ENCODE data around the gene KRTAP3-1. TPM values are rescaled to one million over a fixed set of nuclear protein-coding genes. Genes with fewer than 3 reads are reported as not detected.

The KRTAP3-1 gene
- total and polyA plus RNA-seq, 10 of the 15 experiments (the other 5 are each of a cell fraction or from before 2014, with no cell fraction given), result not detected

DNA sequence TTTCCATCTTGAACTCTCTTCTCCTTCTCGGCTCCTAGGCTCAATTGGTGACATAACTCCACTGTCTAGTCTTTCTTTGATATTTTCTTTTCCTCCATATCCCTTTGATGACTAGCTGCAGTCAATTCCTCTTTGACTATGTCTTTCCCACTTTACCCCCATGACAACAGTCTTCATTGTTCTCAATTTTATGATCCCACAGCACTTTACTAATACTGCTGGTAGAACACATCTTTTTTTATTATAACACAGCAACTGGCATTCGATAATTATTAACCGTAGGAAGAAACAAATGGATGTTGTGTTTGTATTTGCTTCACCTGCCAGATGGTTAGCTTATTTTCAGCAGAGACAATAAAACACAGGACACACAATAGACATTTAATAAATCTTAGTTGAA lies 16.3 kb downstream of the KRTAP3-1 start:
- ChIA-PET RAD21 (ENCODE audit: unreplicated experiment) (no interaction called here), CTCF (no interaction called here), POLR2A (no interaction called here), SMC1A (ENCODE audit: uncharacterized antibody, unreplicated experiment) (no interaction called here)
- DNase-seq (ENCODE audit: low read depth, low spot score) (no peak), ATAC-seq (no peak), FAIRE-seq (no peak)
- H3K4me3 ChIP-seq, result no peak overlapping the region
- TF ChIP-seq RB1 (IDR thresholded peaks at IDR 0.05; ENCODE audit: borderline replicate concordance) (no peak), SP1 (IDR thresholded peaks at IDR 0.05; ENCODE audit: low read depth, low read length) (no peak), GATAD2B (conservative IDR thresholded peaks at IDR 0.05; ENCODE audit: low read depth) (no peak), SMC3 (IDR thresholded peaks at IDR 0.05; ENCODE audit: borderline replicate concordance, low read length) (no peak), JUND (IDR thresholded peaks at IDR 0.05; ENCODE audit: low read depth, low read length) (no peak), EGR1 (IDR thresholded peaks at IDR 0.05; ENCODE audit: borderline replicate concordance in 1 of 2, low read depth in 2 of 2, low read length in 2 of 2) (no peak)
- peaks cover 0 to 8% of the 10 kb centered on the region in 2 experiments; a peak in 1 of 4 replicates for H3K27me3 ChIP-seq (replicated peaks in 1 of 2; ENCODE audit: control insufficient read depth in 2 of 2, insufficient read depth in 2 of 2, low read length in 1 of 2)
- WGBS (ENCODE audit: insufficient coverage, insufficient replicate concordance, low lambda C conversion rate, missing lambda C conversion rate), result 23% methylated on average over 3 of the region's 3 CpGs
- no peaks in the 10 kb centered on the region for H3K9me3 ChIP-seq (replicated peaks; ENCODE audit: control insufficient read depth, insufficient read depth, low read length)
- BruUV-seq (replicated peaks), result no TSS peak
- H3K4me2 ChIP-seq (ENCODE audit: control insufficient read depth, insufficient read depth), result no peak overlapping the region
- H3K4me1 ChIP-seq (ENCODE audit: control insufficient read depth, insufficient read depth, low read length), result no peaks in the 10 kb centered on the region
- in situ Hi-C loops (cut with MboI) (no loop called here), intact Hi-C loops (cut with micrococcal nuclease; ENCODE audit: unreplicated experiment) (no loop called here)
- no peak overlapping the region for H2AFZ ChIP-seq (ENCODE audit: control insufficient read depth, low read depth, low read length)
- H3K27ac ChIP-seq (ENCODE audit: control insufficient read depth, insufficient read depth), result no peak overlapping the region
- no peaks in the 10 kb centered on the region for H3K36me3 ChIP-seq (ENCODE audit: control insufficient read depth in 2 of 2, insufficient read depth in 2 of 2, low read length in 1 of 2)
- no peaks in the 10 kb centered on the region for H3K79me2 ChIP-seq (ENCODE audit: control insufficient read depth, insufficient read depth, low read length)
- no peak overlapping the region for H3K9ac ChIP-seq (ENCODE audit: control insufficient read depth, insufficient read depth, low read length)
- no peaks in the 10 kb centered on the region for H4K20me1 ChIP-seq (ENCODE audit: control insufficient read depth, insufficient read depth)

DNA sequence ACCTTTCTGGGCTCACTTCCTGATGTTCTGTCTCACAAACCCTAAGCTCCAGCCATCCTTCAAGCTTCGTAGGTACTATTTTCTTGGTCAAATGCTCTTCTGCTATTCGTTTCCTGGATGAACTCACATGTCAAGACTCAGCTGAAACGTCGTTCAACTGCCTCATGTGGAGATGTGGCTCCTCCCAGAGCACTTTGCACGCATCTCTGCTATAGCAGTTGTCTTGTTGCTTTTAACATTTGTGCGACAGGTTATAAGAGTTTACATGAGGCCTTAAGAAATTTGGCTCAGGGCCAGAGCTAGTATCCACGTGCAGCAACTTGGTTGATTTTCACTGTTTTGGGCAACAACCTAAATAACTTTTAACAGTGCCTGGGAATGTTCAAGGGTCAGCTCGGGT lies 22.0 kb downstream of the KRTAP3-1 start:
- POLR2A ChIA-PET, result interaction anchor here (1.1 kb wide), 1 partner anchor 168 kb away, joined by 3 read pairs; no protein-coding TSS in a partner anchor
- H3K4me1 ChIP-seq (ENCODE audit: control insufficient read depth, insufficient read depth, low read length), result no peaks in the 10 kb centered on the region
- in situ Hi-C loops (cut with MboI) (no loop called here), intact Hi-C loops (cut with micrococcal nuclease; ENCODE audit: unreplicated experiment) (no loop called here)
- H3K27me3 ChIP-seq (replicated peaks in 1 of 2; ENCODE audit: control insufficient read depth in 2 of 2, insufficient read depth in 2 of 2, low read length in 1 of 2), result peaks cover 0 to 2% of the 10 kb centered on the region in 2 experiments; a peak in 1 of 4 replicates
- H3K27ac ChIP-seq (ENCODE audit: control insufficient read depth, insufficient read depth), result no peak overlapping the region
- RAD21 ChIA-PET (ENCODE audit: unreplicated experiment), result interaction anchor here (0.6 kb wide), 1 partner anchor 739 kb away, joined by 3 read pairs; no protein-coding TSS in a partner anchor
- FAIRE-seq (no peak), DNase-seq (ENCODE audit: low read depth, low spot score) (no peak), ATAC-seq (no peak)
- H3K9ac ChIP-seq (ENCODE audit: control insufficient read depth, insufficient read depth, low read length), result no peak overlapping the region
- H3K9me3 ChIP-seq (replicated peaks; ENCODE audit: control insufficient read depth, insufficient read depth, low read length), result no peaks in the 10 kb centered on the region
- 19% methylated on average over 8 of the region's 8 CpGs for WGBS (ENCODE audit: insufficient coverage, insufficient replicate concordance, low lambda C conversion rate, missing lambda C conversion rate)
- H3K36me3 ChIP-seq (ENCODE audit: control insufficient read depth in 2 of 2, insufficient read depth in 2 of 2, low read length in 1 of 2), result no peaks in the 10 kb centered on the region
- no peak overlapping the region for H2AFZ ChIP-seq (ENCODE audit: control insufficient read depth, low read depth, low read length)
- H4K20me1 ChIP-seq (ENCODE audit: control insufficient read depth, insufficient read depth), result no peaks in the 10 kb centered on the region
- no TSS peak for BruUV-seq (replicated peaks)
- H3K79me2 ChIP-seq (ENCODE audit: control insufficient read depth, insufficient read depth, low read length), result no peaks in the 10 kb centered on the region
- SMC1A ChIA-PET (ENCODE audit: uncharacterized antibody, unreplicated experiment), result interaction anchor here (0.7 kb wide), 1 partner anchor 281 kb away, joined by 3 read pairs; no protein-coding TSS in a partner anchor
- CTCF ChIA-PET, result interaction anchor here (1.1 kb wide), 1 partner anchor 372 kb away, joined by 3 read pairs; no protein-coding TSS in a partner anchor
- no peak overlapping the region for H3K4me3 ChIP-seq
- H3K4me2 ChIP-seq (ENCODE audit: control insufficient read depth, insufficient read depth), result no peak overlapping the region
- TF ChIP-seq MTA2 (IDR thresholded peaks at IDR 0.05; ENCODE audit: low read depth) (no peak), MEF2A (IDR thresholded peaks at IDR 0.05; ENCODE audit: insufficient read depth, low read depth, low read length) (no peak), PRDM15 (CRISPR knock-in tag; IDR thresholded peaks at IDR 0.05) (no peak), E2F4 (IDR thresholded peaks at IDR 0.05; ENCODE audit: low read depth, low read length) (no peak), MYC (IDR thresholded peaks at IDR 0.05; ENCODE audit: insufficient read depth, insufficient read length, insufficient replicate concordance, low read length, severe bottlenecking) (no peak), SMAD5 (IDR thresholded peaks at IDR 0.05; ENCODE audit: low read depth) (no peak), NFYA (IDR thresholded peaks at IDR 0.05; ENCODE audit: borderline replicate concordance, low read depth, low read length) (no peak), SMAD1 (IDR thresholded peaks at IDR 0.05; ENCODE audit: low read depth, partially characterized antibody) (no peak)

Measured in GM12878 (cell line).